NCI-H187 (cell line): ENCODE results near the gene HAT1.
"Not testable (repeated sequence)": the region's sequence is repeated elsewhere in the genome, so short reads cannot be mapped to it uniquely, and the experiment has no call there.

ENCODE experiments used
- DNase-seq, 2 experiments: peaks; one replicate each; lab custom pipeline; 2025; lab: John Stamatoyannopoulos, UW

HAT1 gene

GRCh38 chr2:171979103-171979502 is 56.8 kb downstream of the HAT1 start:
- no peak for DNase-seq

GRCh38 chr2:171983924-171984323 is 61.7 kb downstream of the HAT1 start:
- DNase-seq, result not testable (repeated sequence)

GRCh38 chr2:171985076-171985475 is 62.8 kb downstream of the HAT1 start:
- no peak for DNase-seq

- DNase-seq, result no peak
Measured at GRCh38 chr2:171986778-171987177, 64.5 kb downstream of the HAT1 start.

- DNase-seq, result no peak
Measured at GRCh38 chr2:171991027-171991426, 68.8 kb downstream of the HAT1 start.

- DNase-seq, result no peak
Measured at GRCh38 chr2:171995586-171995985, 73.3 kb downstream of the HAT1 start.

- no peak for DNase-seq
Measured at GRCh38 chr2:171996021-171996420, 73.8 kb downstream of the HAT1 start.

GRCh38 chr2:171997031-171997430 is 74.8 kb downstream of the HAT1 start:
- not testable (repeated sequence) for DNase-seq

- no peak for DNase-seq
Measured at GRCh38 chr2:171999161-171999560, 76.9 kb downstream of the HAT1 start.

GRCh38 chr2:171999604-172000469 is 77.6 kb downstream of the HAT1 start, which contains the start of gene METAP1D:
METAP1D (plus strand) TSS chr2:171999953; CDS start chr2:171999970, 17 bp downstream.
- DNase-seq, result peak; percentile 54 to 70

GRCh38 chr2:172000696-172001361 is 78.6 kb downstream of the HAT1 start:
- no peak for DNase-seq

GRCh38 chr2:172007372-172007771 is 85.1 kb downstream of the HAT1 start:
- DNase-seq, result no peak

- no peak for DNase-seq
Measured at GRCh38 chr2:172009823-172010222, 87.6 kb downstream of the HAT1 start.

- no peak for DNase-seq
Measured at GRCh38 chr2:172011812-172012575, 89.7 kb downstream of the HAT1 start.

- DNase-seq, result no peak
Measured at GRCh38 chr2:172012677-172013391, 90.6 kb downstream of the HAT1 start.

GRCh38 chr2:172013396-172013795 is 91.1 kb downstream of the HAT1 start:
- DNase-seq, result no peak

- no peak for DNase-seq
Measured at GRCh38 chr2:172021074-172021931, 99.0 kb downstream of the HAT1 start.

GRCh38 chr2:172021955-172022354 is 99.7 kb downstream of the HAT1 start:
- DNase-seq, result no peak

GRCh38 chr2:172031536-172031935 is 109.3 kb downstream of the HAT1 start:
- DNase-seq, result no peak
